ENCODE data around the gene RPL39.
"Not testable (repeated sequence)": the region's sequence is repeated elsewhere in the genome, so short reads cannot be mapped to it uniquely, and the experiment has no call there.

RPL39 gene

DNA sequence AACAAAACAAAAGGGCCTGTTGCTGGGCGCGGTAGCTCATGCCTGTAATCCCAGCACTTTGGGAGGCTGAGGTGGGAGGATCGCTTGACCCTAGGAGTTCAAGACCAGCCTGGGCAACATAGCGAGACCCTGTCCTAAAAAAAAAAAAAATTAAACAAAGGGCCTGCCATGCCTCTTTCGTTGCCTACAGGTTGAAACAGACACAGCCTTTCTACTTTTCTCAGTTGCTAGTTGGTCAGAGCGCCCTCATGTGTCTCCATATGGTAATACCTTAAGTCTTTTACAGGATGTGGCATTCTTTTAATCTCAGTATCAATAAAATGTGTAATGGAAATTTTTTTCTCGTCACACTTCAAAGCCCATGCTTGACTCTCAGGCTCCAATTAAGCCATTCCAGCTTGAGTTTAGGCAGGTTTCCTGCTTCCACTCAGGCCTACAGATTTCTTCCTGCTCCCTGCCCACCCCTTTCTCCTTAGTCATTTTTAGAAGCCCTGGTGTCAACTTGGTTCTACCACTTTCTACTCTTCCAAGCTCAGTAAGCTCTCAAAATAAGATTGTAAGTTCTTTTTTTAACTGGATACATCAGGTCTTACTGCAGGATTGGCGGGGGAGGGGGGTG, 37.7 kb downstream of the RPL39 start:
- ATAC-seq = peak; percentile 62

DNA sequence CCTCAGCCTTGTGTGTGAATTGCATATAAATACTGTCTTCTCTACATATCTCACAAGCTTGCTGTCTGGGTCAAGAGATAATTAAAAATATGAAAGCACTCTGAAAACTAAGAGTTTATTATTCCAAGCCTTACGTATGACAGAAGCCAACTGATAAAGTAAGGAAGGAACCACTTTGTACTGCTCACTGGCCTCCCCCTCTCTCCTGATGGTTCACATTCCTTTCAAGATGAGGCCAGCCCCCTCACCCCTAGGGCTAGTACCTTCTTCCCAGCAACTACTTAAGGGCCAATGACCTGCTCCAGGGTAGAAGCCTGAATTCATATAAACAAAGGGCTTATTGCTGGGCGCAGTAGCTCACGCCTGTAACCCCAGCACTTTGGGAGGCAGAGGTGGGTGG, 38.4 kb downstream of the RPL39 start:
- TF ChIP-seq, protein P1, sequence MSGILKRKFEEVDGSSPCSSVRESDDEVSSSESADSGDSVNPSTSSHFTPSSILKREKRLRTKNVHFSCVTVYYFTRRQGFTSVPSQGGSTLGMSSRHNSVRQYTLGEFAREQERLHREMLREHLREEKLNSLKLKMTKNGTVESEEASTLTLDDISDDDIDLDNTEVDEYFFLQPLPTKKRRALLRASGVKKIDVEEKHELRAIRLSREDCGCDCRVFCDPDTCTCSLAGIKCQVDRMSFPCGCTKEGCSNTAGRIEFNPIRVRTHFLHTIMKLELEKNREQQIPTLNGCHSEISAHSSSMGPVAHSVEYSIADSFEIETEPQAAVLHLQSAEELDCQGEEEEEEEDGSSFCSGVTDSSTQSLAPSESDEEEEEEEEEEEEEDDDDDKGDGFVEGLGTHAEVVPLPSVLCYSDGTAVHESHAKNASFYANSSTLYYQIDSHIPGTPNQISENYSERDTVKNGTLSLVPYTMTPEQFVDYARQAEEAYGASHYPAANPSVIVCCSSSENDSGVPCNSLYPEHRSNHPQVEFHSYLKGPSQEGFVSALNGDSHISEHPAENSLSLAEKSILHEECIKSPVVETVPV (CRISPR knock-in tag; IDR thresholded peaks at IDR 0.05) = no peak
- TF ChIP-seq RARB (CRISPR knock-in tag; IDR thresholded peaks at IDR 0.05) = no peak
- TF ChIP-seq, protein P2, sequence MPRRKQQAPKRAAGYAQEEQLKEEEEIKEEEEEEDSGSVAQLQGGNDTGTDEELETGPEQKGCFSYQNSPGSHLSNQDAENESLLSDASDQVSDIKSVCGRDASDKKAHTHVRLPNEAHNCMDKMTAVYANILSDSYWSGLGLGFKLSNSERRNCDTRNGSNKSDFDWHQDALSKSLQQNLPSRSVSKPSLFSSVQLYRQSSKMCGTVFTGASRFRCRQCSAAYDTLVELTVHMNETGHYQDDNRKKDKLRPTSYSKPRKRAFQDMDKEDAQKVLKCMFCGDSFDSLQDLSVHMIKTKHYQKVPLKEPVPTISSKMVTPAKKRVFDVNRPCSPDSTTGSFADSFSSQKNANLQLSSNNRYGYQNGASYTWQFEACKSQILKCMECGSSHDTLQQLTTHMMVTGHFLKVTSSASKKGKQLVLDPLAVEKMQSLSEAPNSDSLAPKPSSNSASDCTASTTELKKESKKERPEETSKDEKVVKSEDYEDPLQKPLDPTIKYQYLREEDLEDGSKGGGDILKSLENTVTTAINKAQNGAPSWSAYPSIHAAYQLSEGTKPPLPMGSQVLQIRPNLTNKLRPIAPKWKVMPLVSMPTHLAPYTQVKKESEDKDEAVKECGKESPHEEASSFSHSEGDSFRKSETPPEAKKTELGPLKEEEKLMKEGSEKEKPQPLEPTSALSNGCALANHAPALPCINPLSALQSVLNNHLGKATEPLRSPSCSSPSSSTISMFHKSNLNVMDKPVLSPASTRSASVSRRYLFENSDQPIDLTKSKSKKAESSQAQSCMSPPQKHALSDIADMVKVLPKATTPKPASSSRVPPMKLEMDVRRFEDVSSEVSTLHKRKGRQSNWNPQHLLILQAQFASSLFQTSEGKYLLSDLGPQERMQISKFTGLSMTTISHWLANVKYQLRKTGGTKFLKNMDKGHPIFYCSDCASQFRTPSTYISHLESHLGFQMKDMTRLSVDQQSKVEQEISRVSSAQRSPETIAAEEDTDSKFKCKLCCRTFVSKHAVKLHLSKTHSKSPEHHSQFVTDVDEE (CRISPR knock-in tag; IDR thresholded peaks at IDR 0.05) = no peak
- no peak for TF ChIP-seq OSR1 (CRISPR knock-in tag; IDR thresholded peaks at IDR 0.05)
- TF ChIP-seq TOX (CRISPR knock-in tag; IDR thresholded peaks at IDR 0.05; ENCODE audit: borderline replicate concordance) = no peak
- TF ChIP-seq SNAI2 (CRISPR knock-in tag; IDR thresholded peaks at IDR 0.05) = no peak
- TF ChIP-seq, protein P3, sequence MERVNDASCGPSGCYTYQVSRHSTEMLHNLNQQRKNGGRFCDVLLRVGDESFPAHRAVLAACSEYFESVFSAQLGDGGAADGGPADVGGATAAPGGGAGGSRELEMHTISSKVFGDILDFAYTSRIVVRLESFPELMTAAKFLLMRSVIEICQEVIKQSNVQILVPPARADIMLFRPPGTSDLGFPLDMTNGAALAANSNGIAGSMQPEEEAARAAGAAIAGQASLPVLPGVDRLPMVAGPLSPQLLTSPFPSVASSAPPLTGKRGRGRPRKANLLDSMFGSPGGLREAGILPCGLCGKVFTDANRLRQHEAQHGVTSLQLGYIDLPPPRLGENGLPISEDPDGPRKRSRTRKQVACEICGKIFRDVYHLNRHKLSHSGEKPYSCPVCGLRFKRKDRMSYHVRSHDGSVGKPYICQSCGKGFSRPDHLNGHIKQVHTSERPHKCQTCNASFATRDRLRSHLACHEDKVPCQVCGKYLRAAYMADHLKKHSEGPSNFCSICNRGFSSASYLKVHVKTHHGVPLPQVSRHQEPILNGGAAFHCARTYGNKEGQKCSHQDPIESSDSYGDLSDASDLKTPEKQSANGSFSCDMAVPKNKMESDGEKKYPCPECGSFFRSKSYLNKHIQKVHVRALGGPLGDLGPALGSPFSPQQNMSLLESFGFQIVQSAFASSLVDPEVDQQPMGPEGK (CRISPR knock-in tag; IDR thresholded peaks at IDR 0.05; ENCODE audit: borderline replicate concordance) = no peak
- TF ChIP-seq ZNF8 (CRISPR knock-in tag; IDR thresholded peaks at IDR 0.05) = no peak
- TF ChIP-seq ZFP3 (CRISPR knock-in tag; IDR thresholded peaks at IDR 0.05) = no peak
- TF ChIP-seq PPARA (CRISPR knock-in tag; IDR thresholded peaks at IDR 0.05; ENCODE audit: borderline replicate concordance) = no peak
- TF ChIP-seq ZFP30 (CRISPR knock-in tag; IDR thresholded peaks at IDR 0.05) = no peak
- no peak for ATAC-seq

More for the DNA sequence above, 37.7 kb downstream of the RPL39 start:
- TF ChIP-seq RARB (CRISPR knock-in tag; IDR thresholded peaks at IDR 0.05) (no peak), GLIS3 (CRISPR knock-in tag; IDR thresholded peaks at IDR 0.05) (no peak), TOX (CRISPR knock-in tag; IDR thresholded peaks at IDR 0.05; ENCODE audit: borderline replicate concordance) (no peak), BACH2 (CRISPR knock-in tag; IDR thresholded peaks at IDR 0.05; ENCODE audit: borderline replicate concordance) (no peak), ZFP30 (CRISPR knock-in tag; IDR thresholded peaks at IDR 0.05) (no peak), PPARA (CRISPR knock-in tag; IDR thresholded peaks at IDR 0.05; ENCODE audit: borderline replicate concordance) (no peak)
- TF ChIP-seq, protein P3 (CRISPR knock-in tag; IDR thresholded peaks at IDR 0.05; ENCODE audit: borderline replicate concordance) = no peak

DNA sequence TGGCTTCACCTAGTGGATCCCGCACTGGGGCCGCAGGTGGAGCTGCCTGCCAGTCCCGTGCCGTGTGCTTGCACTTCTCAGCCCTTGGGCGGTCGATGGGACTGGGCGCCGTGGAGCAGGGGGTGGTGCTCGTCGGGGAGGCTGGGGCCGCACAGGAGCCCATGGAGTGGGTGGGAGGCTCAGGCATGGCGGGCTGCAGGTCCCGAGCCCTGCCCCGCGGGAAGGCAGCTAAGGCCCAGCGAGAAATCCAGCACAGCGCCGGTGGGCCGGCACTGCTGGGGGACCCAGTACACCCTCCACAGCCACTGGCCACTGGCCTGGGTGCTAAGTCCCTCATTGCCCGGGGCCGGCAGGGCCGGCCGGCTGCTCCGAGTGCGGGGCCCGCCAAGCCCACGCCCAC, 40.7 kb downstream of the RPL39 start:
- not testable (repeated sequence) for ATAC-seq

DNA sequence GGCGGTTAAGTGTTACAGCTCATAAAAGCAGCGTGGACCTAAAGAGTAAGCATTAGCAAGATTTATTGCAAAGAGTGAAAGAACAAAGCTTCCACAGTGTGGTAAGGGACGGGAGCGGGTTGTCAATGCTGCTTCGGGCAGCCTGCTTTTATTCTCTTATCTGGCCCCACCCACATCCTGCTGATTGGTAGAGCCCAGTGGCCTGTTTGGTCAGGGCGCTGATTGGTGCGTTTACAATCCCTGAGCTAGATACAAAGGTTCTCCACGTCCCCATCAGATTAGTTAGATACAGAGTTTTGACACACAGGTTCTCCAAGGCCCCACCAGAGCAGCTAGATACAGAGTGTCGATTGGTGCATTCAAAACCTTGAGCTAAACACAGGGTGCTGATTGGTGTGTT, 41.3 kb downstream of the RPL39 start:
- not testable (repeated sequence) for ATAC-seq

DNA sequence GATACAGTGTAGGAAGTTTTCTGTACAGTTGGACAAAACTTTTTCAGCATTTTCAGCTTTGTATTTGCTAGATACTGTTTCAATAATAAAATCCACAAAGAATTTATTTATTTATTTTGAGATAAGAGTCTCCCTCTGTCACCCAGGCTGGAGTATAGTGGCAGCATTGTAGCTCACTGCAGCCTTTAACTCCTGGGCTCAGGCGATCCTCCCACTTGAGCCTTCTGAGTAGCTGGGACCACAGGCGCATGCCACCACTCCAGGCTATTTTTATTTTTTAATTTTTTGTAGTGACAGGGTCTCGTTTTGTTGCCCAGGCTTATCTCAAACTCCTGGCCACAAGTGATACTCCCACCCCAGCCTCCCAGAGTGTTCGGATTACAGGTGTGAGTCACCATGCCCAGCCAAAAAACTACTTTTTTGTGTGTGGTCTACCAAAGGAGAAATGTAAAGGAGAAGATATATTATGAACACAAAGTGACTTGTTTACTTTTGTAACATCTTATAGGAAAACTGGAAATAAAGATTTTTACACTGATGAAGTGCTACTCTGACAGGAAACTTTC, 46.1 kb downstream of the RPL39 start:
- ATAC-seq = no peak
- TF ChIP-seq ISL1 (CRISPR knock-in tag; IDR thresholded peaks at IDR 0.05) (no peak), ZFP30 (CRISPR knock-in tag; IDR thresholded peaks at IDR 0.05) (no peak), ESRRG (CRISPR knock-in tag; IDR thresholded peaks at IDR 0.05) (no peak), RARB (CRISPR knock-in tag; IDR thresholded peaks at IDR 0.05) (no peak), TOX (CRISPR knock-in tag; IDR thresholded peaks at IDR 0.05; ENCODE audit: borderline replicate concordance) (no peak), ZNF70 (CRISPR knock-in tag; IDR thresholded peaks at IDR 0.05) (no peak), BACH2 (CRISPR knock-in tag; IDR thresholded peaks at IDR 0.05; ENCODE audit: borderline replicate concordance) (no peak), ZNF565 (CRISPR knock-in tag; conservative IDR thresholded peaks at IDR 0.05; ENCODE audit: low read depth) (no peak), CSDC2 (CRISPR knock-in tag; IDR thresholded peaks at IDR 0.05) (no peak), TCF4 (CRISPR knock-in tag; IDR thresholded peaks at IDR 0.05; ENCODE audit: borderline replicate concordance) (no peak), OSR1 (CRISPR knock-in tag; IDR thresholded peaks at IDR 0.05) (no peak)
- TF ChIP-seq, protein P4, sequence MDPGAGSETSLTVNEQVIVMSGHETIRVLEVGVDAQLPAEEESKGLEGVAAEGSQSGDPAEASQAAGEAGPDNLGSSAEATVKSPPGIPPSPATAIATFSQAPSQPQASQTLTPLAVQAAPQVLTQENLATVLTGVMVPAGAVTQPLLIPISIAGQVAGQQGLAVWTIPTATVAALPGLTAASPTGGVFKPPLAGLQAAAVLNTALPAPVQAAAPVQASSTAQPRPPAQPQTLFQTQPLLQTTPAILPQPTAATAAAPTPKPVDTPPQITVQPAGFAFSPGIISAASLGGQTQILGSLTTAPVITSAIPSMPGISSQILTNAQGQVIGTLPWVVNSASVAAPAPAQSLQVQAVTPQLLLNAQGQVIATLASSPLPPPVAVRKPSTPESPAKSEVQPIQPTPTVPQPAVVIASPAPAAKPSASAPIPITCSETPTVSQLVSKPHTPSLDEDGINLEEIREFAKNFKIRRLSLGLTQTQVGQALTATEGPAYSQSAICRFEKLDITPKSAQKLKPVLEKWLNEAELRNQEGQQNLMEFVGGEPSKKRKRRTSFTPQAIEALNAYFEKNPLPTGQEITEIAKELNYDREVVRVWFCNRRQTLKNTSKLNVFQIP (CRISPR knock-in tag; IDR thresholded peaks at IDR 0.05; ENCODE audit: borderline replicate concordance, low read depth) = no peak
- TF ChIP-seq, protein P1 (CRISPR knock-in tag; IDR thresholded peaks at IDR 0.05) = no peak
- TF ChIP-seq, protein P5, sequence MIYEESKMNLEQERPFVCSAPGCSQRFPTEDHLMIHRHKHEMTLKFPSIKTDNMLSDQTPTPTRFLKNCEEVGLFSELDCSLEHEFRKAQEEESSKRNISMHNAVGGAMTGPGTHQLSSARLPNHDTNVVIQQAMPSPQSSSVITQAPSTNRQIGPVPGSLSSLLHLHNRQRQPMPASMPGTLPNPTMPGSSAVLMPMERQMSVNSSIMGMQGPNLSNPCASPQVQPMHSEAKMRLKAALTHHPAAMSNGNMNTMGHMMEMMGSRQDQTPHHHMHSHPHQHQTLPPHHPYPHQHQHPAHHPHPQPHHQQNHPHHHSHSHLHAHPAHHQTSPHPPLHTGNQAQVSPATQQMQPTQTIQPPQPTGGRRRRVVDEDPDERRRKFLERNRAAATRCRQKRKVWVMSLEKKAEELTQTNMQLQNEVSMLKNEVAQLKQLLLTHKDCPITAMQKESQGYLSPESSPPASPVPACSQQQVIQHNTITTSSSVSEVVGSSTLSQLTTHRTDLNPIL (CRISPR knock-in tag; IDR thresholded peaks at IDR 0.05; ENCODE audit: low read depth) = no peak

All from SK-N-SH treated with all-trans-retinoic acid at 6 μM for 48 hours (cell line).